ENCODE measurements around the gene BRMS1.

Gene BRMS1

DNA sequence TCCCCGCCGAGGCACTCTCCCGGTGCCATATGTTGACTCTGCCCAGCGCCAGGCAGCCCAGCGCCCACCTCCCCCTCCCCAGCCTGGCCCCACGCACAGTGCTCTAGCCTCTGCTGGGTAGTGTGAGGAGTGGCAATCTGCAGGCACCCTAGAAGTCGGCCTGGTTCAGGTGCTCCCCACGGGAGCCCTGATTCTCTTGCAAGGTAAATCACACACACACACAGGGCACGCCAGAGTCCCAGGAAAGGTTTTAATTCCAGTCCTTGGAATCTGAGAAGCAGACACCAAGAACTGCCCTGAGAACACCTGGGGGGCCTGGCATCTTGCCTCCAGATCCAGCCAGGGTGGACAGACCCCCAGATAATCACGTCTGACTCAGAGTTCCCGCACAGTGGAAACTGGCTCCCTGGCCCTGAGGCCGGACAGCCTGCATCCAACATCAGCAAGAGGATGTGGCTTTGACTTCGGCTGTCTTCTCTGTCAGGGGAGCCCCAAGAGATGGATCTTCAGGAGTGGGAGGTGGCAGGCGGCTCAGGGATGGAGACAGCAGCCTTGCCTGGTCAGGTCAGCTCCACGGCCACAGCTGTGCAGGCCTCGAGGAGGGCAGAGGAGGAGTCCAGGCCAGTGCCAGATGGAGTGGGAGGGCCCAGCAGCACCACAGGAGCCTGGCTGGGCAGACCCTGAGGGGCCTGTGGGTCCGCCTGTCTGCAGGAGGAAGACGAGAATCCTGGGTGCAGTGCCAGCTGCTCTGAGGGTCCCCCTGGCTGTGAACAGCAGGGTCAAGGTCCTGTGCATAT lies 7.6 kb downstream of the BRMS1 start:
- no peak overlapping the region for H3K4me3 ChIP-seq (ENCODE audit: low read depth, low read length)
- TF ChIP-seq, protein P1, sequence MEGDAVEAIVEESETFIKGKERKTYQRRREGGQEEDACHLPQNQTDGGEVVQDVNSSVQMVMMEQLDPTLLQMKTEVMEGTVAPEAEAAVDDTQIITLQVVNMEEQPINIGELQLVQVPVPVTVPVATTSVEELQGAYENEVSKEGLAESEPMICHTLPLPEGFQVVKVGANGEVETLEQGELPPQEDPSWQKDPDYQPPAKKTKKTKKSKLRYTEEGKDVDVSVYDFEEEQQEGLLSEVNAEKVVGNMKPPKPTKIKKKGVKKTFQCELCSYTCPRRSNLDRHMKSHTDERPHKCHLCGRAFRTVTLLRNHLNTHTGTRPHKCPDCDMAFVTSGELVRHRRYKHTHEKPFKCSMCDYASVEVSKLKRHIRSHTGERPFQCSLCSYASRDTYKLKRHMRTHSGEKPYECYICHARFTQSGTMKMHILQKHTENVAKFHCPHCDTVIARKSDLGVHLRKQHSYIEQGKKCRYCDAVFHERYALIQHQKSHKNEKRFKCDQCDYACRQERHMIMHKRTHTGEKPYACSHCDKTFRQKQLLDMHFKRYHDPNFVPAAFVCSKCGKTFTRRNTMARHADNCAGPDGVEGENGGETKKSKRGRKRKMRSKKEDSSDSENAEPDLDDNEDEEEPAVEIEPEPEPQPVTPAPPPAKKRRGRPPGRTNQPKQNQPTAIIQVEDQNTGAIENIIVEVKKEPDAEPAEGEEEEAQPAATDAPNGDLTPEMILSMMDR (IDR thresholded peaks at IDR 0.05; ENCODE audit: low read depth, low read length) = no peak

DNA sequence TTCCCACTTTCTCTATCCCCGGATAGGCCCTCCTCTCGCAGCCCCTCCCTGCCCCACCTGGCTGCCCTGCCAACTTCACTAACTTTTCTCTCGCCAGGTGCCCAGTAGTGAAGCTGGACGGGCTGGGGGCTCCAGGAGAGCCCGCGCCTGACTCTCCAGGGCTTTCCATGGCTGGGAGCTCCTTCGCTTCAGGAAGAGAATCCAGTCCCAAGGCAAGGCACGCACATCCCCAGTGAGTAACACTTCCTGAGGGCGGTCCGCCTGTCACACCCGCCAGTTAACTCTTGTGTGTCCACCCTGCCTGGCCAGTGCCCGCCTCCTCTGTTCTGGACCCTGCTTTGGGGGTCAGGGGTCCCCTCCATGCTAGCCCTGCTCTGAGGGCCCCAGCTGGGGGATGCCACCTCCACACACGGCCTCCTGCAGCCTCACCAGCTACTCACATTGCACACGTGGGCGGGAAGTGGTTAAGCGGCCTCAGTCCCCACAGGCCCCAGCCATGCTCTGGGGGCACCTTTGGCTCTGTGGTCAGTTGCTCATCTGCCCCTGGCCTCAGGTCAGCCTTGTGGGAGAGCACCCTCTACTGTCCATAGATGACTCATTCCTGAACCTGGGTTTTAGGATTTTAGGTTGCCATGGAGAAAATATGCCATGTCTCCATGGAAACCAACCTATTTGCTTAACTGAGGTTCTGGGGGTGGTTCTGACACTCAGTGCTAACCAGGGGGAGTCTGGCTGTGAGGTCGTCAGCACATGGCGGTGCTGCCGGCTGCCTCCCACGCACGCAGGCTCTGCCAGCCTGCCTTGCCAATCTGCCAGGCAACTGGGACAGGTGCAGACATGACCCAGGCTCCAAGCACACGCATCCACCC lies 8.4 kb downstream of the BRMS1 start, which contains the start of gene RIN1:
RIN1 (minus strand) TSS at position 201 of the 869 bp plus-strand sequence; CDS start at position 169, 32 bp downstream.
- TF ChIP-seq, protein P1 (IDR thresholded peaks at IDR 0.05; ENCODE audit: low read depth, low read length) = 0 out of 2 replicates have a peak, but pooled peaks have one; percentile 6
- H3K4me3 ChIP-seq (ENCODE audit: low read depth, low read length) = peak within 1 kb of the TSS; percentile 87

DNA sequence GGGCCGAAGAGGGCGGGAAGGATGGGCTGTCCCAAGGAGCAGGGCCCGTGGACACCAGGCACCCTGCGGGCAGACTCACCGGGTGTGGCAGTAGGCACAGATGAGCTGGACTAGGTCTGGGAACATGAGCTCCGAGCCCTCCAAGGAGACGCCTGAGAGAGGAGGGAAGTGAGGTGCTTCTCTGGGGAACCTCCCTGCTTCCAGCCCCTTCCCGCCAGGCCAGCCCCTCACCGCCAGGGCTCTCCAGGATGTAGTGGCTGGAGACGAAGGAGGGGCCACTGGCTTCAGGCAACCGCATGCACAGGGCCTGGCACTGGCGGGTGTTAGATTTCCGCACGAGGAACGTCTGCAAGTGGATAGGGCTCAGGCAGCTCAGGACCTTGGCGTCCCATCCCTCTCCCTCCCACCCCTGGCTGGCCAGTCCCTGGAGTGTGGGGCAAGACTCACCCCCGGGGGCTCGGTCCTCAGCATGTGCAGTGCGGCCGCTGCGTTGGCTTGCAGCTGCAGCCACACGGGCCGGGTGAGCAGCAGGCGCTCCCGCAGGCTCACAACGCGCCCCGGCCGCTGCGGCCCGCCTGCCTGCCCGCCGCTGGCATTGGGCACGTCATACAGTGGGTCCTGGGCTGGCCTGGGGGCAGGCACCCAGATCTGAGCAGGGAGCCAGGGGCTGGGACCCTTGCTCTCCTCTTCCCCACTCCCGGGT lies 9.2 kb downstream of the BRMS1 start:
- H3K4me3 ChIP-seq (ENCODE audit: low read depth, low read length) = peak overlapping the region; percentile 87
- TF ChIP-seq, protein P1 (IDR thresholded peaks at IDR 0.05; ENCODE audit: low read depth, low read length) = no peak

DNA sequence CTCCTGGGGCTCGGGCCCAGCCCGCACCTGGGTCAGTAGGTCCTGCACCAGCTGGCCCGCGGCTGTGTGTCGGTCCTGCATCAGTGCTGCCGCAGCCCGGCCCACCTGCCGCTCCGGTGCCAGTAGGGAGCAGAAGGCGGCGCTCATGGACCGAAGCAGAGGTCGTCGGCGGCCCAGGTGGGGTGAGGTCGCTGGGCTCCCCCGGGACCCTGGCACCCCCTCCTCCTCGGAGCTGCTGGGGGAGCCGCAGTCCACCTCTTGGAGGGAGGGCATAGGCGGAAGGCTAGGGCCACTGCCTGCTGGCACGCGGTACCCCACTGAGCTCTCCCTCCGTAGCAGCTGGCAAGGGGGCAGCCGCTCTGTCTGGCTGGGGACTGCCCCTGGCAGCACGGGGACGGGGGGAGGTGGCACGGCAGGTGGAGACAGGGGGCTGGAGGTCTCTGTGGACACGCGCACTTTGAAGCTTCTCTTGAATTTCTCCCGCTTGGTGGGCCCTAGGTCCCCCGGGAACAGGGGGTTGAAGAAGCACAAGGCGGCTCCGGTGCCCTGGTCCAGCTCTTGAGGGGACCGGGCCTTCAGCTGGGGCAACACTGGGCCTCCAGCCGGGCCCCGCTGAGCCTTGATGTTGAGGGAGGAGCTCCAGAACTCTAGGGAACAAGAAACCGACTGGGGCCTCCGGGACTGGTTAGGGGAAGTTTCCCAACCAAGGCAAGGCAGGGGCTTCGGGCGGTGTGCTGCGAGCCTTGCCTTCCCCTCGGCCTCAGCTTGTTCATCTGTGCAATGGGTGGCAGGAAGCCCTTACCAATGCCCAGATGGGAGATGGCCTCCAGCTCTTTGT lies 10.1 kb downstream of the BRMS1 start:
- H3K4me3 ChIP-seq (ENCODE audit: low read depth, low read length) = peak overlapping the region; percentile 87
- TF ChIP-seq, protein P1 (IDR thresholded peaks at IDR 0.05; ENCODE audit: low read depth, low read length) = no peak

DNA sequence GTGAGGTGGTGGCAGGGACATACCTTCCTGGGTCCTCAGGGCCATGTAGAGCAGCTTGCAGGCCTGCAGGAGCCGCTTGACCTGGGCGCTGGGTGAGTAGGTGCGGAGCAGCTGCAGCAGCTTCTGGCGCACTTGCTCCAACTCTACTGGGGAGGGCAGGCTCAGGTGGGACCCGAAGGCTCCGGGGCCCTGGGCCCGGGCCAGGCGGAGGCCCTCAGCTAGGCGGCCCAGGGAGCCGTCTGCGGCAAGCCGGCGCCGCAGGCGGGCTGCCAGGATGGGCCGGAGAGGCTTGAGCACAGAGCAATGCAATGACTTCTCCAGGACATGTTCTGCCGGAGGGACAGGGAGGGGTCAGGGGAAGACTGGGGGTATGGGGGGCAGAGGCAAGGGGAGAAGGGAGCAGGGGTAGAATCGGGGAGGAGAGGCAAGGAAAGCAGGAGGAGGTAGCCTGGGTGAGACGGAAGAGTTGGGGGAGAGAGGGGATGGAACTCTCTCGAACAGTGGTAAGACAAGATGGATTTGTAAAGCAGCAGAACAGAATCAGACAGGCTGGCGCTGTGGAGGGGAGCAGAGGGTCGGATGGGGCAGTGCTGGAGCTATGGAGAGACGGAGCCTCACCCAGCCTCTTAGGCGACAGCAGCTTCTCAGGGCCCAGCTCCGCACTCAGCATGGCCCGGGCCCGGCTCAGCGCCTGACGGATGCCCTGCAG lies 10.9 kb downstream of the BRMS1 start:
- TF ChIP-seq, protein P1 (IDR thresholded peaks at IDR 0.05; ENCODE audit: low read depth, low read length) = no peak

More for the DNA sequence above, 10.9 kb downstream of the BRMS1 start:
- no peak overlapping the region for H3K4me3 ChIP-seq (ENCODE audit: low read depth, low read length)

Measured in WI38 (cell line).